Astrocyte (in vitro differentiated cells and primary cell): ENCODE data around the gene RDM1.

Experiments
- CTCF ChIP-seq: IDR thresholded peaks from 2 replicates; pipeline ENCODE4 v1.5.1; 2011; ENCODE audit warnings: low read depth, mild to moderate bottlenecking, inconsistent platforms, low read length, moderate library complexity; ENCODE audit not compliant: insufficient read depth
- EZH2 ChIP-seq: IDR thresholded peaks from 2 replicates; pipeline ENCODE4 v1.6.1; 2012; ENCODE audit warnings: mild to moderate bottlenecking, low read length, inconsistent platforms; ENCODE audit not compliant: insufficient read depth

GRCh38 chr17:35890774-35891155, 39.8 kb downstream of the RDM1 start:
- TF ChIP-seq CTCF (no peak), EZH2 (no peak)
